ENCODE results near the gene MST1.

MST1 gene

GRCh38 chr3:49667701-49668413, 21.4 kb downstream of the MST1 start:
- Mint-ChIP-seq H3K27ac (peak overlapping the region; percentile 1), H3K9me3 (no peaks in the 10 kb centered on the region), H3K36me3 (ENCODE audit: low read depth) (no peaks in the 10 kb centered on the region), H3K27me3 (ENCODE audit: low read depth, poor library complexity) (peaks cover 8% of the 10 kb centered on the region), H3K4me1 (peaks cover 56% of the 10 kb centered on the region), H3K4me3 (no peak overlapping the region)
- no peak for TF ChIP-seq CTCF (IDR thresholded peaks at IDR 0.05)
- DNase-seq, result no peak

- H3K27me3 Mint-ChIP-seq (ENCODE audit: low read depth, poor library complexity), result peaks cover 8% of the 10 kb centered on the region
- no peak overlapping the region for H3K4me3 Mint-ChIP-seq
- peaks cover 48% of the 10 kb centered on the region for H3K4me1 Mint-ChIP-seq
Measured at GRCh38 chr3:49666592-49666991, 22.7 kb downstream of the MST1 start.

GRCh38 chr3:49665822-49666519, 23.3 kb downstream of the MST1 start:
- Mint-ChIP-seq H3K27ac (peak overlapping the region; percentile 19), H3K9me3 (no peaks in the 10 kb centered on the region), H3K27me3 (ENCODE audit: low read depth, poor library complexity) (peaks cover 8% of the 10 kb centered on the region), H3K4me1 (peaks cover 42% of the 10 kb centered on the region), H3K36me3 (ENCODE audit: low read depth) (no peaks in the 10 kb centered on the region), H3K4me3 (no peak overlapping the region)
- TF ChIP-seq CTCF (IDR thresholded peaks at IDR 0.05), result no peak
- no peak for DNase-seq

More at GRCh38 chr3:49666592-49666991, 22.7 kb downstream of the MST1 start:
- Mint-ChIP-seq H3K9me3 (no peaks in the 10 kb centered on the region), H3K27ac (no peak overlapping the region), H3K36me3 (ENCODE audit: low read depth) (no peaks in the 10 kb centered on the region)
- no peak for TF ChIP-seq CTCF (IDR thresholded peaks at IDR 0.05)
- DNase-seq, result no peak

- DNase-seq, result no peak
- H3K4me3 Mint-ChIP-seq, result no peak overlapping the region
- H3K9me3 Mint-ChIP-seq, result no peaks in the 10 kb centered on the region
Measured at GRCh38 chr3:49664300-49664699, 25.0 kb downstream of the MST1 start.

GRCh38 chr3:49663831-49664230, 25.4 kb downstream of the MST1 start:
- H3K27me3 Mint-ChIP-seq (ENCODE audit: low read depth, poor library complexity), result peaks cover 8% of the 10 kb centered on the region
- no peak for DNase-seq
- H3K36me3 Mint-ChIP-seq (ENCODE audit: low read depth), result no peaks in the 10 kb centered on the region
- H3K9me3 Mint-ChIP-seq, result no peaks in the 10 kb centered on the region
- TF ChIP-seq CTCF (IDR thresholded peaks at IDR 0.05), result no peak
- H3K4me3 Mint-ChIP-seq, result no peak overlapping the region
- H3K27ac Mint-ChIP-seq, result peak overlapping the region; percentile 18
- H3K4me1 Mint-ChIP-seq, result peaks cover 31% of the 10 kb centered on the region

More at GRCh38 chr3:49664300-49664699, 25.0 kb downstream of the MST1 start:
- H3K27ac Mint-ChIP-seq, result peak overlapping the region; percentile 18
- peaks cover 8% of the 10 kb centered on the region for H3K27me3 Mint-ChIP-seq (ENCODE audit: low read depth, poor library complexity)
- no peaks in the 10 kb centered on the region for H3K36me3 Mint-ChIP-seq (ENCODE audit: low read depth)
- TF ChIP-seq CTCF (IDR thresholded peaks at IDR 0.05), result no peak
- H3K4me1 Mint-ChIP-seq, result peaks cover 36% of the 10 kb centered on the region
